ENCODE measurements around the gene FBXO27. TPM values are rescaled to one million over a fixed set of nuclear protein-coding genes. Genes with fewer than 3 reads are reported as not detected.

FBXO27 gene
- total and polyA plus RNA-seq, 2 of the 8 experiments (the other 6 are each of a cell fraction or from before 2014, with no cell fraction given), result 10.9 to 25.5 TPM

GRCh38 chr19:39037194-39037593 is 4.8 kb upstream of the FBXO27 start (continued):
- TF ChIP-seq FOSL1 (IDR thresholded peaks at IDR 0.05; ENCODE audit: insufficient read depth, low read depth, low read length) (no peak), SAP30 (IDR thresholded peaks at IDR 0.05; ENCODE audit: insufficient read depth, insufficient replicate concordance, low read length) (no peak), EGR1 (IDR thresholded peaks at IDR 0.05; ENCODE audit: borderline replicate concordance, low read depth, low read length) (no peak), SRF (IDR thresholded peaks at IDR 0.05; ENCODE audit: low read depth, low read length) (no peak), SUZ12 (IDR thresholded peaks at IDR 0.05; ENCODE audit: low read length) (no peak), SIRT6 (IDR thresholded peaks at IDR 0.05; ENCODE audit: low read length) (no peak)

Data from H1 (cell line).